Sigmoid colon (tissue), 7 donors: ENCODE measurements around the gene C11orf58. TPM values are rescaled to one million over a fixed set of nuclear protein-coding genes. Genes with fewer than 3 reads are reported as not detected.

Experiments
- DNase-seq: peaks from one replicate; pipeline ENCODE4 v3.0.0-alpha.2; 2019
- H3K27ac ChIP-seq, 4 donors: fragments of 200-600 bp; sonication (generic); one replicate each; pipeline ENCODE4 v1.5.1; 2016 to 2019; ENCODE audit warnings: mild to moderate bottlenecking in 1 of 4
- H3K27me3 ChIP-seq, 3 donors: fragments of 200-600 bp; sonication (generic); one replicate each; pipeline ENCODE4 v1.5.1; 2019; ENCODE audit warnings: mild to moderate bottlenecking in 1 of 3
- H3K36me3 ChIP-seq, 4 donors: fragments of 200-600 bp; sonication (generic); one replicate each; pipeline ENCODE4 v1.5.1; 2016 to 2019
- H3K4me1 ChIP-seq, 4 donors: fragments of 200-600 bp; sonication (generic); one replicate each; pipeline ENCODE4 v1.5.1; 2017 to 2019
- H3K4me3 ChIP-seq, 4 donors: fragments of 200-600 bp; sonication (generic); one replicate each; pipeline ENCODE4 v1.5.1; 2017 to 2019; ENCODE audit warnings: mild to moderate bottlenecking in 2 of 4, moderate library complexity in 1 of 4
- H3K9me3 ChIP-seq, 4 donors: fragments of 200-600 bp in 3 of 4; sonication (generic) in 3 of 4; one replicate each; pipeline versions ENCODE4 v1.5.1 to v1.6.1; 2013 to 2019
- EP300 ChIP-seq, 4 donors: sonication (generic); formaldehyde crosslinking; IDR thresholded peaks; one replicate each; pipeline ENCODE4 v1.6.1; 2017; ENCODE audit warnings: antibody characterized with exemption in 4 of 4
- POLR2A ChIP-seq, 2 donors: fragments of 450-650 bp; IDR thresholded peaks; one replicate each; pipeline ENCODE4 v1.6.1; 2016; ENCODE audit warnings: antibody characterized with exemption in 2 of 2, mild to moderate bottlenecking in 2 of 2, moderate library complexity in 2 of 2
- POLR2AphosphoS5 ChIP-seq, 4 donors: sonication (generic); formaldehyde crosslinking; IDR thresholded peaks; one replicate each; pipeline ENCODE4 v1.6.1; 2017; ENCODE audit warnings: antibody characterized with exemption in 4 of 4
- WGBS, 2 donors: extraction: QIAGEN DNeasy Blood & Tissue Kit; methylation state at CpG; one replicate each; pipeline ENCODE4 v1.1.7; 2013; 5-methylcytosine and 5-hydroxymethylcytosine counted together
- intact Hi-C: fragments of 100-400 bp; cut with DNase I; formaldehyde crosslinking; loops from one replicate; pipeline ENCODE4 v1.15.1; 2023
- polyA plus RNA-seq, 3 donors: library from polyadenylated mRNA; stranded (reverse); fragments of 200-250 nt; gene quantifications; one replicate each; pipeline ENCODE4 v1.2.3, GENCODE V29; 2013
- total RNA-seq, 4 donors: library from RNA; depleted of rRNA; stranded (reverse); fragments of >200 nt; gene quantifications; one replicate each; pipeline ENCODE4 v1.1.0, GENCODE V29; 2016
- TF ChIP-seq, protein P1 (sequence below), 4 experiments: fragments of 450-650 bp in 3 of 4; fragments of 200-600 bp in 1 of 4; IDR thresholded peaks; one replicate each; pipeline ENCODE4 v1.5.1; 2016 to 2019; ENCODE audit warnings: antibody characterized with exemption in 4 of 4, mild to moderate bottlenecking in 3 of 4, moderate library complexity in 2 of 4
- donor health status: healthy with polysubstance abuse.
- donor health status: Bipolar disorder and iron deficiency.
- donor health status: healthy.

The C11orf58 gene
- total and polyA plus RNA-seq, 7 donors = 89.8 to 222 (median 136) TPM

DNA sequence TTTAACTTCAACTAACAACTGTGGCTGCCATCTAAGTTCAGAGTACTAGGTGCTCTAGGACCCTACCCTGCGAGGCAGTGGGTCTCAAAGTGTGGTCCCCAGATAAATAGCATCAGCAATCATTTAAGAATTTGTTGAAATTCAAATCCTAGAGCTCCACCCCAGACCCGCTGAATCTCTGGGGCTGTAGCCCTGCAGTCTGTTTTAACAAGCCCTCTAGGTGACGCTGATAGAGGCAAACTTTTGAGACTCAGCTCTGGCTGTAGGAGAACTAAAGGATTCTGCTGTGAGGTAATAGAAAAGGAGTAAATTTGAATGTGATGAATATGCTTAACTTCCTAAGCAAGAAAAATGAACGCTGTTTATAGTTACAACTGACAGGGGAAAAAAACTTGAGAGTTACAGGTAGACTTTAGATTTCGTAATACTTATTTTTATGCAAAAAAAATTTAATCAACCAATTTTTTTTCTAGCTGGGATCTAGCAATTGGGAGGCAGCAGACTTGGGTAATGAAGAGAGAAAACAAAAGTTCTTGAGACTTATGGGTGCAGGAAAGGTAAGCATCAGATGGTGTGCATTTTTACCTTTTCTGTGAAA, 5.8 kb downstream of the C11orf58 start:
- H3K36me3 ChIP-seq = peaks cover 0 to 49% (median 15%) of the 10 kb centered on the region in 4 donors
- no peak for DNase-seq
- WGBS, 2 donors = 94 to 95% methylated on average over 5 of the region's 5 CpGs

GRCh38 chr11:16745950-16746605, 7.6 kb downstream of the C11orf58 start:
- DNase-seq = no peak
- intact Hi-C loops = no loop called here
- Histone ChIP-seq H3K4me1 (peaks cover 0 to 51% (median 41%) of the 10 kb centered on the region in 4 donors), H3K4me3 (no peak overlapping the region), H3K27ac (no peak overlapping the region), H3K27me3 (no peaks in the 10 kb centered on the region), H3K9me3 (no peaks in the 10 kb centered on the region), H3K36me3 (peaks cover 4 to 68% (median 30%) of the 10 kb centered on the region in 4 donors)
- TF ChIP-seq EP300 (IDR thresholded peaks at IDR 0.05) (no peak), POLR2AphosphoS5 (IDR thresholded peaks at IDR 0.05) (no peak), POLR2A (IDR thresholded peaks at IDR 0.05) (no peak)
- TF ChIP-seq, protein P1, sequence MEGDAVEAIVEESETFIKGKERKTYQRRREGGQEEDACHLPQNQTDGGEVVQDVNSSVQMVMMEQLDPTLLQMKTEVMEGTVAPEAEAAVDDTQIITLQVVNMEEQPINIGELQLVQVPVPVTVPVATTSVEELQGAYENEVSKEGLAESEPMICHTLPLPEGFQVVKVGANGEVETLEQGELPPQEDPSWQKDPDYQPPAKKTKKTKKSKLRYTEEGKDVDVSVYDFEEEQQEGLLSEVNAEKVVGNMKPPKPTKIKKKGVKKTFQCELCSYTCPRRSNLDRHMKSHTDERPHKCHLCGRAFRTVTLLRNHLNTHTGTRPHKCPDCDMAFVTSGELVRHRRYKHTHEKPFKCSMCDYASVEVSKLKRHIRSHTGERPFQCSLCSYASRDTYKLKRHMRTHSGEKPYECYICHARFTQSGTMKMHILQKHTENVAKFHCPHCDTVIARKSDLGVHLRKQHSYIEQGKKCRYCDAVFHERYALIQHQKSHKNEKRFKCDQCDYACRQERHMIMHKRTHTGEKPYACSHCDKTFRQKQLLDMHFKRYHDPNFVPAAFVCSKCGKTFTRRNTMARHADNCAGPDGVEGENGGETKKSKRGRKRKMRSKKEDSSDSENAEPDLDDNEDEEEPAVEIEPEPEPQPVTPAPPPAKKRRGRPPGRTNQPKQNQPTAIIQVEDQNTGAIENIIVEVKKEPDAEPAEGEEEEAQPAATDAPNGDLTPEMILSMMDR (IDR thresholded peaks at IDR 0.05) = no peak
- 75 to 94% methylated on average over 2 of the region's 2 CpGs for WGBS, 2 donors

More for the DNA sequence above, 5.8 kb downstream of the C11orf58 start:
- Histone ChIP-seq H3K4me1 (peaks cover 0 to 66% (median 58%) of the 10 kb centered on the region in 4 donors), H3K27me3 (no peaks in the 10 kb centered on the region), H3K27ac (no peak overlapping the region), H3K9me3 (no peaks in the 10 kb centered on the region), H3K4me3 (no peak overlapping the region)
- intact Hi-C loops = no loop called here
- no peak for TF ChIP-seq POLR2A (IDR thresholded peaks at IDR 0.05)
- TF ChIP-seq EP300 (IDR thresholded peaks at IDR 0.05) = no peak
- TF ChIP-seq, protein P1 (IDR thresholded peaks at IDR 0.05) = no peak
- no peak for TF ChIP-seq POLR2AphosphoS5 (IDR thresholded peaks at IDR 0.05)

DNA sequence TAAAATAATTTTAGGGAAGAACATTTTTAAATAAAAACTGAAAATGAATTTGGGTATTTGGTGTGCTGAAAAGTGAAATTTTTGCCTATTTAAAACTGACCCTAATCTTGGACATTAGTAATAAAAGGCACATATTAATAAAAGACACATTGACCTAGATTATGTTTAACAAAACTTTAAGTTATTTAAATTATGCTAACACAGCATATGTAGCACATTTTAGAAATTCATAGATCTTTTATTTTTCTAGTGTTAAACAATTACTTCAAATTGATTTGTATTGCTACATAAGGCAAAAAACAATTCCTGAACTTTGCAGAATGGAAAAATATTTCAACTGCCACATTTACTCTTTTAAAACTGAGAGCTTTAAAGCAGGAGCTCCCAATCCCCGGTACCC, 10.6 kb downstream of the C11orf58 start:
- TF ChIP-seq, protein P1 (IDR thresholded peaks at IDR 0.05) = no peak
- no peak for TF ChIP-seq POLR2AphosphoS5 (IDR thresholded peaks at IDR 0.05)
- no peak for TF ChIP-seq EP300 (IDR thresholded peaks at IDR 0.05)
- no peak for TF ChIP-seq POLR2A (IDR thresholded peaks at IDR 0.05)
- intact Hi-C loops = no loop called here
- Histone ChIP-seq H3K9me3 (no peaks in the 10 kb centered on the region), H3K4me3 (no peak overlapping the region), H3K27ac (no peak overlapping the region), H3K27me3 (no peaks in the 10 kb centered on the region), H3K36me3 (peaks cover 16 to 98% (median 53%) of the 10 kb centered on the region in 4 donors), H3K4me1 (peaks cover 0 to 21% (median 14%) of the 10 kb centered on the region in 4 donors)
- DNase-seq = no peak
- WGBS, 2 donors = 99% methylated on average over 1 of the region's 1 CpG

- H3K9me3 ChIP-seq = no peaks in the 10 kb centered on the region
- H3K4me3 ChIP-seq = no peak overlapping the region
- no peak overlapping the region for H3K27ac ChIP-seq
- TF ChIP-seq POLR2A (IDR thresholded peaks at IDR 0.05) (no peak), EP300 (IDR thresholded peaks at IDR 0.05) (no peak), POLR2AphosphoS5 (IDR thresholded peaks at IDR 0.05) (no peak)
- TF ChIP-seq, protein P1 (IDR thresholded peaks at IDR 0.05) = no peak
- peaks cover 0 to 15% (median 9%) of the 10 kb centered on the region in 4 donors for H3K4me1 ChIP-seq
- H3K36me3 ChIP-seq = peaks cover 16 to 98% (median 54%) of the 10 kb centered on the region in 4 donors
- WGBS, 2 donors = 65 to 72% methylated on average over 2 of the region's 2 CpGs
- DNase-seq = no peak
- no peaks in the 10 kb centered on the region for H3K27me3 ChIP-seq
- intact Hi-C loops = no loop called here
These were observed 11.2 kb downstream of the C11orf58 start for GRCh38 chr11:16749666-16750065.
